Activated CD4-positive, CD25-positive, alpha-beta regulatory T cell treated with anti-CD3 and anti-CD28 coated beads, Interleukin-2, amount 50 U/mL, for 16 hours (primary cell): Measurements from ENCODE around the gene PRR35.
"Not testable (repeated sequence)": the region's sequence is repeated elsewhere in the genome, so short reads cannot be mapped to it uniquely, and the experiment has no call there.

ENCODE experiments used
- DNase-seq: peaks from one replicate; pipeline ENCODE4 v3.0.0-alpha.2; 2020; ENCODE audit warnings: low read depth, low spot score

Gene PRR35

DNA sequence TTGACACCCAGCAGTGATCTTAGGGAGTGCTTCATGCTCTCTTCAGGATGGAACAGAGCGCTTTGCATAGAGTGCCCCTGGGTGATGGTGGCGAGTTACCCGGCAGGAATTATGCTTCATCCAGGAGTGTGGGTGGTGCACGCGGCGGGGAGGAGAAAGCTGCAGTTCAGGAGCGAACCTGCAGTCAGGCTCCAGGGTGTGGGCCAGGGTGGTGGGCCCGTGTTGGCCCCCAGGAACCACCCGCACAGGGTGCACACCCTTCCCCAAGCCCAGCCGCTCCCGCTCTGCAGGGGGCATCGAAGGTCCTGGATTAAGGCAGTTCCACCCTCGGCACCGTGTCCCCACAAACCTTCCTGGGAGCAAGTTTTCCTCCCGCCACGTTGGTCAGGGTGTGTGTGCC, 33.6 kb downstream of the PRR35 start:
- DNase-seq: no peak

- DNase-seq: no peak
Measured at GRCh38 chr16:595094-595528, 34.9 kb downstream of the PRR35 start.

DNA sequence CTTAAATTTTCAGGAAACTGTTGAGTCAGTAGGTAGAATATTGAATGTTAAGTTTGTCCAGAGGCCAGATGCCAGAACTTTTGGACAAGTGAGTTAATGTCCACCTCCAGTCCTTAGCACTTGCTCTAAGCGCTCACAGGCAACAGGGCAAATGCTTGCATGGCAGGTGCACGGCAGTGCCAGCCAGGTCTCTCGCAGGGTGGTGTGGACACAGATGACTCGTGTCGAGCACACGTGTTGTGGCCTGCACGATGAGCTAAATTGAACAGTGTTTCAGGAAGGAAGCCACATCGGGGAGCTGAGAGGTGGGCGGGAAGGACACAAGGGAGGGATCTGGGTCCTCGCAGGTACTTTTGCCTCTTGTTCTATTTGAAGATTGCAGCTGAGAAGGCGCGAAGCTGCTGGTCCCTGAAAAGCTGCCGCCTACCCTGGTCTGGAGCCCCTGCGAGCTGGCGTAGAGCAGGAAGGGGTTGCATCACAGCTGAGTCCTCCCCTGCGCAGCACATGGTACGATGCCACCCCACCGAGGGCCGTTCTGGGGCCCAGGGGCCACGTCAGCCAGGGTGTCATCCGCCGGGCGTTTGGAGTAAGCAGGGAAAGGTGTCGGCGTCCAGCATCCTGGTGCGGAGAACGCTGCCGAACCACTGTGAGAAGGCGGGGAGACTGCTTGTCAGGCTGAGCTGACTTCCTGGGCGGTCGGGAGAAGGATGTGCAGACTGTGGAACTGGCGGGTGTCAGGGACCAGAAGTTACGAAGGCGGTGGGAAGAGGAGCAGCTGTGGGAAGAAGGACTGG, 35.9 kb downstream of the PRR35 start:
- no peak for DNase-seq

GRCh38 chr16:596736-597060, 36.5 kb downstream of the PRR35 start:
- DNase-seq: no peak

GRCh38 chr16:597655-598054, 37.5 kb downstream of the PRR35 start:
- DNase-seq: not testable (repeated sequence)

- DNase-seq: no peak
Measured at GRCh38 chr16:598823-599739, 38.9 kb downstream of the PRR35 start.

- no peak for DNase-seq
Measured at GRCh38 chr16:600781-601180, 40.6 kb downstream of the PRR35 start.

DNA sequence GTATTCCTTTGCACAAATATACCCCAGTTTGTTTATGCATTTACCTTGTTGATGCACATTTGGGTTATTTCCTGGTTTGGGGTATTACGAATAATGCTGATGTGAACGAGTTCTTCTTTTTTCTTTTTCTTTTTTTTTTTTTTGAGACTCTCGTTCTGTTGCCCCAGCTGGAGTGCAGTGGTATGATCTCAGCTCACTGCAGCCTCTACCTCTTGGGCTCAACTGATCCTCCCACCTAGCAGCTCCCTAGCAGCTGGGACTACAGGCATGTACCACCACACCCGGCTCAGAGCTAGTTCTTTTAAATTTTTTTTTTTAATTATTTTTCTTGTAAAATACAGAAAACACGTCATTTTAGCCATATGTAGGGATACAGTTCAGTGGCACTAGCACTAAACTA, 43.7 kb downstream of the PRR35 start:
- DNase-seq: no peak

- no peak for DNase-seq
Measured at GRCh38 chr16:606656-607307, 46.6 kb downstream of the PRR35 start.

DNA sequence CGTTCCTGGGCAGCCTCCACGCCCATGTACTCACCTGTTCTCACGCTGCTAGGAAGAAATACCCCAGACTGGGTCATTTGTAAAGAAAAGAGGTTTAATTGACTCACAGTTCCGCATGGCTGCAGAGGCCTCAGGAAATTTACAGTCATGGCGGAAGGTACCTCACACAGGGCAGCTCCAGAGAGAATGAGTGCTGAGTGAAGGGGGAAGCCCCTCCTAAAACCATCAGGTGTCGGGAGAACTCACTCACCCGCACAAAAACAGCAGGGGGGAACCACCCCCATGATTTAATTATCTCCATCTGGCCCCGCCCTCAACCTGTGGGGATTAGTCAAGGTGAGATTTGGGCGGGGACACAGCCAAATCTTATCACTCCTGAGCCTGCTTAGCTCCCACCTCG, 47.8 kb downstream of the PRR35 start:
- no peak for DNase-seq

GRCh38 chr16:609316-609715, 49.1 kb downstream of the PRR35 start:
- no peak for DNase-seq

GRCh38 chr16:609984-610383, 49.8 kb downstream of the PRR35 start:
- DNase-seq: no peak

DNA sequence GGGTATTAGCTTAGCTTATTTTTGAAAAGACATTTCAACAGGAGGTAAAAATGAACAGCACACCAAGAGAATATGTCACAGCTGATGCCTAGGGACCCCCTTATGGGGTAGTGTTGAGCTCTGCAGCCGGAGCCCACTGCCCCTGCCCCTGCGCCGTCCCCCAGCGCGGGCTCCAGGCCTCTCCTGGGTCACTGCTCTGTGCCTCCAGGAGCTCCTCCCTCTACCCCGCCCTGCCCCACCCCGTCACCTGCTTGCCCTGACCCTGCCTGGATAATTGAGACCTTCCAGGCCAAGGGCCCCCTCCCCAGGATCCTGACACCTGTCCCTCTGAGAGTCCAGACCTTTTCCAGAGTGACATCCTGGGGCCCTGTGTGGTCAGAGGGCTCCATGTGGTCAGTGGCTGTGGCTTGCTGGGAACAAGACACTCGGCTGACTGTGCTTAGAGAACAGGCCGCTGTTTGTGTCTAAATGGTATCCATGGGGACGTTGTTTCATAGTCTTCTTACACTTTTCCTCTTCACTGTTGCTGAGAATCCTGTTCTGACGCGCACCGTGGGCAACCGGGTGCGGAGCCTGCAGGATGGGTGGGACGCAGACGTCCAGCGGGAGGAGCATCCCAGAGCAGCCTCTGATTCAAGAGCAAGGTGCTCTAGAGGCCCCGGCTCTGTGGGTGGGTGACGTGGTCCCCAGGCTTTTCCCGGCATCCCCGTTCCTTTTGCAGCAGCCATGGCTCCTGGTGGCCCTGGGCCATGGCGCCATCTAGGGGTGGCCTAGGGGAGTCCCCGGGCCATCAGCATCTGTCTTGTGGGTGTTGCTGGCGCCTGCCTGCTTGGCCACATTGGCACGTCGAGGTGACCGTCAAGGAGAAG, 50.6 kb downstream of the PRR35 start:
- DNase-seq: no peak

DNA sequence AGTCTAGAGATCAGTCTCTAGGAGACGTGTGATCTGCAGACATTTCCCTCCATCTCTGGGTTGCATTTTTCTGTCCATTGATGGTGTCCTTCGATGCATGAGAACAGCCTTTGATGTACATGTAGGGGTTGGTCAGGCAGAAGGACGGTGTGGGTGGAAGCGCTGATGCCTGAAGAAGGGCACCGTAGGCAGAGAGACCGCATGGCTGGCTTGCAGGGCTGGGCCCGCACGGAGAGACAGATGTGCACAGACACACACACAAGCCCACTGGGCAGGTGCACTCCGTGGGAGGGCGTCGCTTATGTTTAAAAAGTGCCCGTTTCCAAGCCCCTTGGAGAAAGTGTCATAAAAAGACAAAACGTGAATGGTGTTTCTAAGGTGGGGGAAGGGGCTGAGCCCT, 54.9 kb downstream of the PRR35 start:
- DNase-seq: no peak
